Measurements from ENCODE around the gene PPP1R17.

PPP1R17 gene

GRCh38 chr7:31687024-31687748, at the start of gene PPP1R17:
TSS of gene PPP1R17 (plus strand) at chr7:31687215. CDS start at chr7:31692442, 5,227 bp downstream.
- DNase-seq (ENCODE audit: low read depth) = no peak

GRCh38 chr7:31640381-31640780, 46.6 kb upstream of the PPP1R17 start:
- DNase-seq (ENCODE audit: low read depth) = no peak

- DNase-seq (ENCODE audit: low read depth) = no peak
Measured at GRCh38 chr7:31642681-31643115, 44.3 kb upstream of the PPP1R17 start.

DNA sequence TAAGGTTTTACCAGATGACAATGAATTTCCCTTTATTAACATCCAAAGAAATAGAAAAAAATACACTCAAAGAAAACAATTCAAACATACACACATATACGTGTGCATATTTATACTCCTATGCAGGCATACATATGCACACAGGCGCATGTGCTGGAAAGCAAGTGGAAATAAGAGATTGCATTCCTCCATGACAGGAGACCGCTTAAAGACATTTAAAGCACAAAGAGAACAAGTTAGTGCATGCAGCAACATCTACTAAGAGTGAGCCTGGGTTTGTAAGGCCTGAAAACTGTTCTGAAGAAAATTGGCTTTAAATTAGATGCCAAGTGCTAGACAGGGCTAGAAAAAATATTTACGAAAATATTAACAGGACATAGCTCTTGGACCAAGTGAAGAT, 40.1 kb upstream of the PPP1R17 start:
- DNase-seq (ENCODE audit: low read depth) = no peak

DNA sequence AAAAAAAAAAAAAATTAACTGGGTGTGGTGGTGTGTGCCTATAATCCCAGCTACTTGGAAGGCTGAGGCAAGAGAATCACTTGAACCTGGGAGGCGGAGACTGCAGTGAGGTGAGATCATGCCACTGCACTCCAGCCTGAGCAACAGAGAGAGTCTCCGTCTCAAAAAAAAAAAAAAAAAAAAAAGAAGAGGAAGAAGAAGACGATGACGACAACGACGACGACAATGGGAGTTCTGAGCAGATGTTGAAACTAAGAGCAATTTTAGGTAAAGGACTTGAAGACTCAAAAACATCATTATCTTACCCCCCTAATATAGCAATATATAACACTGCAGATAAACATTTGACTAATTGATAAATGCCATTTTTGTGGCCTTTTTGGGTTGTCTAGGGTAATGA, 39.5 kb upstream of the PPP1R17 start:
- DNase-seq (ENCODE audit: low read depth) = no peak

DNA sequence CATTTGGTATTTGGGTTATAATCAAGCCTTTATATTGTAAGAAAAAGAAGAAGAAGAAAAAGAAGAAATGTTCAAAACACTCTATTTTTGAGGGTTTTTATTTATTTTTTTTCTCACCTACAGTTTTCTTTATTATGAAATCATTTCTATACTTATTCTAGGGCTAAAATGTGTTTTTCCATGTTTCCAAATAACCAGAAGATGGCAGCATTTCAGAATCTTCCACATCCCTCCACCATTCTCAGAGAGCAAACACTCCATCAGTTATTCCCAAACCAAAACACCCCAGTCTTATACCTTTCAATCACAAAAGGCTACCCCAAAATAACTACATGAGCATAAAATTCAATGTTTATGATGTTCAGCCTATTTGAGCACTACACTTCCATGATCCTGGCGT, 38.7 kb upstream of the PPP1R17 start:
- no peak for DNase-seq (ENCODE audit: low read depth)

- DNase-seq (ENCODE audit: low read depth) = no peak
Measured at GRCh38 chr7:31648880-31649279, 38.1 kb upstream of the PPP1R17 start.

DNA sequence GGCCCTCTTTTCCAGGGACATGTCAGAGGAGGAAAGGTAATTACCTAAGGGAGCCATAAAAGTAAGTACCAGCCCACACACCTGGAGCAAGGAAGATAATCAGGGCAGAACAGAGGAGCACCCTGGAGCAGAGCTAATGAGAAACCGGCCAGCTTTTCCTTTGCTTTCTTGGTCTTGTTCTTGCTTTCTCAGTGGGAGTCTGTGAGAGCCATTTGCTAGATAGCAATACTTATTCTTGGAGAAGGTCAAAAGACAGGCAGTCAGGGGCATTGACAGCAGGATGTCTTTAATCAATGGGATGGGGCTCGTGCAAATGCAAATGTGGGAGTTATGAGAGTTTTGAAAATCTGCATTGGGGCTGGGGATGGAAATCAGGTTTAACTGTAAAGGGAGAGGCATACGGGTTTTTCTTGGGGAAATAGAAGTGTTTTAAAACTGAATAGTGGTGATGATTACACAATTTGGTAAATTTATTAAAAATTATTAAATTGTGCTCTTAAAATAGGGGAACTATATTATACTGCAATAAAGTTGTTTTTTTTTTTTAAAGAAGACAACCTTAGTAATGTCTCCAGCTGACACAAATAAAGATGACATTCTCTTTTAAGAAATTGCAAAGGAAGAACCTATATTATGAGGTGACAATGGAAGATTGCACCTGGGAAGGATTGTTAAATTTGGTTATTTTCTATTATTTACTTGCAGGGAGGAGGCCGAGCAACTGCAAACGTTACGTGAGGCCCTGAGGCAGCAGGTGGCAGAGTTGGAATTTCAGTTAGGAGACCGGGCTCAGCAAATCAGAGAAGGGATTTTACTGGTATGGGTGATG, 35.6 kb upstream of the PPP1R17 start:
- no peak for DNase-seq (ENCODE audit: low read depth)

DNA sequence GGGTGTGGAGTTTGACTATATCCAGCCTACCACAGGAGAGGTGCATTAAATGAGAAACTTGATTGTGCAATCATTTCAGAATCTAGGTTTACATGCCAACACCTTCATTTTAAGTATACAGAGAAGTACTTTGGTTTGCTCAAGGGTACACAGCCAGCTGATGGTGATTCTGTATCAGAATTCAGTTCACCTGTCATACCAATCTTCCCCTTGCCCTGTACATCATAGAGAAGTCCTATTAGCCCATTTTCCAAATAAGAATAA, 35.0 kb upstream of the PPP1R17 start:
- no peak for DNase-seq (ENCODE audit: low read depth)

GRCh38 chr7:31663072-31663471, 23.9 kb upstream of the PPP1R17 start:
- DNase-seq (ENCODE audit: low read depth) = no peak

DNA sequence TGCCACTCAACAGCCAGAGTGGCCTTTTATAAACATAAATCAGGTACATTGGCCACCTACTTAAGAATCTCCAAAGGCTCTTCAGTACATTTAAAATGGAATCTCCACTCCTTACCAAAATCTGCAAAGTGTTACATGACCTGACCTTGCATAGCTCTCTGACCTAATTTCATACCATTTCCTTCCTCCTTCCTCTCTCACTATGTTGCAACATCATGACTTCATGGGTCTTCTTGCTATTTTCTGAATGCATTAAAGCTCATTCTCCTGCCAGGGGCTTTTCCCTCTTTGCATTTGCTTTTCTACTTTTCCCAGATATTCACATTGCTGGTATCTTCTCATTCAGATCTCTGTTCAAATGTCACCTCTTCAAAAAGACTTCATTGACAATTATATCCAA, 22.1 kb upstream of the PPP1R17 start:
- DNase-seq (ENCODE audit: low read depth) = no peak

DNA sequence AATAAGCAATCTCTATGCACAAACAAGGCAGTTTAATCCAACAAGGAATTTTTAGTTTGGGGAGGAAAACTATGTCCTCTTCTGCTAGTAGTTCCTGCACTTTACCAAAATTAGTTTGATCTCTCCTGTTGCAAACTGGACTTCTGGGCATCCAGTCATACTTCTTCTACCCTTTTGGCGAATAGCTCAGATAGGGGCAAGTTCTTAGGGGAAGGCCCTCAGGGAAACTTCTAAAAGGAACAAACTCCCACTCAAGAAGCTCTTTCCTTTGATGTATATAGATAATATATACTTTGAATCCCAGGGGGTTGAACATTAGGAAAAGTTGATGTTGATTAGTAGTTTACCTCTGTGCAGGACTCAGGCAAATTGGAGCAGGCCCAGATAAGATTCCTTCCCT, 21.5 kb upstream of the PPP1R17 start:
- DNase-seq (ENCODE audit: low read depth) = no peak

DNA sequence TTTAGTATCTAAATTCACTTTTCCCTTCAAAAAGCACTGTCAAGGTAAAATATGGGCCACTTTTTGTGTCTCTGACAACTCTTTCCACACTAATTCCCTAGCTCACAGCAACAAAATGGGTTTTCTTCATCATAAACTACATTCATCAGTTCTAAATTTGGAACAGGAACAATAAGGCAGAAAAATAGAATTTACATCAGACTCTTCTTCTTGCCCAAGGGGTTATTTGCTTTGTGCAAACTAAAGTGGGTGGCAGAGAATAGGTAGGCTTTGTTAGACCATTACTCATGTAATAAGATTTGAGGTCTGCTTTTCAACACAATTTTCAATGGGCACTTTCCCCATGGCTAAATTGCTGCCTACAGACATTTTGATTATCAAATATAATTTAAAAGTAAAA, 17.6 kb upstream of the PPP1R17 start:
- DNase-seq (ENCODE audit: low read depth) = no peak

DNA sequence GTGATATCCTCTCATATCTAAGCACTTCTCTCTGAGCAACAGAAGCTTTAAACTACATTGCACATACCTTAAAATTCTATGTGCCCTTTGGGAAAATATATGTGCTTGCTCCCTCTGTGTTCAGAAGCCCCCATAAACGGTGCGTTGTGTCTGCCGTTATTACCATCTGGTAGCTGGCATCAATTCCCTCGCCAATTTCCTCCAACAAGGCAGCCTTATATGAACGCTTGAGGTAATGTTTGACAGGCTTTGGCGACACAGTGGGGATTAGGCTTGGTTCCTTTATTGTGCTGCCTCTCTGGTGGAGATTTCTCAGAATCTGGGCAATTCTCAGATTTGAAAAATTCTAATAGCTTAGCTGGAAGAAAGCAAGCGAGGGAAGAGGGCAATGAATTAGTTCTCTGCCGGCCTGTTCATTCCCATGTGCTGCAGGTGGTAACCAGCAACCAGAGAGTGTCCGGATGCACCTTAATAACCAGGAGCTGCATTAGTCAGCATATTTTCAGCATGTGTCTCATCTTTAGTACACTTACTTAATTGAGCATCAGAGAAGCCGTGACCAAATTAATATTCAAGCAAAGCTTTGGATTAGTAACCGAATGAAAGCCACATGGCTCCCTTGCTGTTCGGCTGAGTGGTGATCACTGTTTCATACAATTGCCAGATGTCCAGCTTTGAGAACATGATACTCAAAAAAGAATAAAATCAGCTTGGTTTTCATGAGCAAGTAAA, 7.3 kb upstream of the PPP1R17 start:
- no peak for DNase-seq (ENCODE audit: low read depth)

- no peak for DNase-seq (ENCODE audit: low read depth)
Measured at GRCh38 chr7:31683445-31684225, 3.4 kb upstream of the PPP1R17 start.

DNA sequence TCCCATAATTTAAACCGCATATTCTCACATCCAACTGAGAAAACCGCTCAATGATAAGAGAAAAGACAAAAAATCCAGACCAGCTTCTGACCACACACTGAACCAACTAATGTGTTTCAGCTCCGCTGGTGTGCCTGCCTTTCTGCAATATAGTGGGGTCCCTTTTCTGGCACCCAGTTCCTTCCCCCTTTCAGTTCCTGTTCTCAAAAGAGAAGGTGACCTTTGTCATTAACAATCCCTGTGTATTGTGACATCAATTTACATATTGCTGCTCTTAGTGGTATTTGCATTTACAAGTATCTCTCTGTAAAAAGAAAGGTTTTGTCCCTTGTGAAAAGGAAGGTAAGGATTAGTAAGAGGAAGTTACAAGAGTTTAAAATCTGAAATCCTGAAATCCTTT, 1.4 kb downstream of the PPP1R17 start:
- DNase-seq (ENCODE audit: low read depth) = no peak

DNA sequence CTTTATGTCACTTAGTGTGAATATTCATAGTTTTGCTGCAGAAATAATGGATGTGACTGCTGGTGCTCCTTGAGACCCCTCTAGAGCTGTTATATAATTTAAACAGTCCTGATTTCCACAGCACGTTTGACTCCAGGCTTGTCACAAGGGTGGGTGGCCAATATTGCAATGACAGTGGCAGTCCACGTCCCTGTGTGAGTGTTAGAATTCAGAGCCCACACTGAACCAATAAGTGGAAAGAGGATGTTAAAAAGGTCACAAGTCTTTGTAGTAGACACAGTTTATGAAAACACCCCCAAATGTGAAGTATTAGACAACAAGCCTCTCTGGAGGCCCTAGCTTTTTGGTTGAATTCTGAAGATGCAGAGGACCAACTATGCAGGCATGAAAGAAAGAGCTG, 2.0 kb downstream of the PPP1R17 start:
- no peak for DNase-seq (ENCODE audit: low read depth)

DNA sequence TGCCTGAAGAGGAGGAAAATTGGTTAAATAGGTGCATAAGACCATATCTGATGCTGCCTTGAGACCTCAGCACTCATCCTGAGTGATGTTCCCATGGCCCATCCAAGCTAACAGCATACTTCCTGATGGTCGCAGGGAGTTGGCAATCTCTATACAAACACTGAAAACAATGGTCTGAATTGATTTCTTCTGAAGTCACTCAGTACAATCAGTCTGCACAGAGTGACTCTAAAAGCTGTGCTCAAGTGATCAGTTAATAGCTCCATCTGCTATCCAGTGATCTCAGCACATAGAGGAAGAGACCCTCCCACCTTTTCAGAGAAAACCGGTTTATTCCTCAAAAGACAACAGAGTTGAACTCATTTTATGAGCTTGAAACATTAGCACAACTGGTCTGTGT, 3.9 kb downstream of the PPP1R17 start:
- no peak for DNase-seq (ENCODE audit: low read depth)

DNA sequence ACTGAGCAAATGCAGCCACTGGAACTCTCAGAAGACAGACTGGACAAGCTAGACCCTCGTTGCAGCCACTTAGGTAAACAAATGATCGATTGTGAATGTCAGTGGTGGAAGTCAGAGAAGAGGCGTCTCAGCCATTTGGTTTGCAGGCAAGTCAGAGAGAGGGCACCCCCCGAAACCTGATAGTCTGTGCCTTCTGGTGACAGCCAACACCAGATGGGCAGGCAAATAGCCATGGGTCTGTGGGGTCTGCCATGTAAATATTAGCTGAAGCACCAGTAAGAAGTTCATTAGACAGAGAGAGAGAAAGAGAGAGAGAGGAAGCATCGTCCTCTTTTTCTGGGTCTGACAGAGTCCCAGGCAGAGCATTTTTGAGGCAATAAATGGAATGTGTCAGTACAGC, 5.4 kb downstream of the PPP1R17 start:
- DNase-seq (ENCODE audit: low read depth) = no peak

GRCh38 chr7:31692871-31693270, 5.9 kb downstream of the PPP1R17 start:
- no peak for DNase-seq (ENCODE audit: low read depth)

GRCh38 chr7:31695859-31696614, 9.0 kb downstream of the PPP1R17 start:
- DNase-seq (ENCODE audit: low read depth) = no peak

- DNase-seq (ENCODE audit: low read depth) = no peak
Measured at GRCh38 chr7:31699050-31699449, 12.0 kb downstream of the PPP1R17 start.
